IPS DF 4.7 (cell line): Measurements from ENCODE around the gene TUBA1C.
"Not testable (repeated sequence)": the region's sequence is repeated elsewhere in the genome, so short reads cannot be mapped to it uniquely, and the experiment has no call there.

Source experiments
- DNase-seq: peaks from one replicate; pipeline ENCODE4 v3.0.0-alpha.2; 2013; ENCODE audit warnings: low spot score; ENCODE audit errors: extremely low read depth

TUBA1C gene

GRCh38 chr12:49282740-49283375 is 18.0 kb downstream of the TUBA1C start:
- DNase-seq = not testable (repeated sequence)

- DNase-seq = no peak
These were observed 18.9 kb downstream of the TUBA1C start for GRCh38 chr12:49283541-49284429.

- no peak for DNase-seq
These were observed 19.8 kb downstream of the TUBA1C start for GRCh38 chr12:49284672-49285071.

- DNase-seq = no peak
These were observed 23.0 kb downstream of the TUBA1C start for GRCh38 chr12:49287876-49288275.

- no peak for DNase-seq
These were observed 23.6 kb downstream of the TUBA1C start for GRCh38 chr12:49288412-49288853.

- no peak for DNase-seq
These were observed 24.2 kb downstream of the TUBA1C start for GRCh38 chr12:49288922-49289555.

GRCh38 chr12:49292729-49293055 is 27.8 kb downstream of the TUBA1C start:
- DNase-seq = no peak

GRCh38 chr12:49293056-49293956 is 28.4 kb downstream of the TUBA1C start:
- no peak for DNase-seq

- no peak for DNase-seq
These were observed 29.4 kb downstream of the TUBA1C start for GRCh38 chr12:49294086-49294803.

GRCh38 chr12:49294804-49295081 is 29.9 kb downstream of the TUBA1C start:
- DNase-seq = no peak

- DNase-seq = no peak
These were observed 30.4 kb downstream of the TUBA1C start, which contains the start of gene PRPH for GRCh38 chr12:49295082-49295936. PRPH (plus strand) TSS chr12:49295147; CDS start chr12:49295201, 54 bp downstream.

GRCh38 chr12:49296034-49296835 is 31.4 kb downstream of the TUBA1C start:
- DNase-seq = no peak

GRCh38 chr12:49296836-49297694 is 32.2 kb downstream of the TUBA1C start:
- DNase-seq = no peak

GRCh38 chr12:49297695-49298060 is 32.8 kb downstream of the TUBA1C start:
- DNase-seq = no peak

- no peak for DNase-seq
These were observed 33.3 kb downstream of the TUBA1C start for GRCh38 chr12:49298160-49298559.

- DNase-seq = no peak
These were observed 36.9 kb downstream of the TUBA1C start for GRCh38 chr12:49301760-49302159.

- DNase-seq = no peak
These were observed 39.3 kb downstream of the TUBA1C start for GRCh38 chr12:49304161-49304560.
